A673 (cell line): ENCODE results near the gene ANKRD40CL. TPM values are rescaled to one million over a fixed set of nuclear protein-coding genes. Genes with fewer than 3 reads are reported as not detected.

Experiments used
- BruUV-seq: library from RNA; stranded (reverse); fragments of 400-500 nt; replicated peaks from 2 replicates; lab custom pipeline; 2021; lab: Mats Ljungman, UMichigan
- CTCF ChIA-PET: fragments of 300-600 bp; sonication (Branson Sonifier 250); formaldehyde crosslinking; loops from one replicate; lab custom pipeline; 2022; ENCODE audit warnings: antibody characterized with exemption; lab: Charles Lee
- POLR2A ChIA-PET: fragments of 300-600 bp; sonication (Branson Sonifier 250); formaldehyde crosslinking; loops from one replicate; lab custom pipeline; 2022; ENCODE audit warnings: antibody characterized with exemption; ENCODE audit not compliant: low non-redundant PET; lab: Charles Lee
- DNase-seq: peaks from one replicate; pipeline ENCODE4 v3.0.0-alpha.2; 2015; ENCODE audit warnings: low spot score
- H3K27ac ChIP-seq: fragments of 200-600 bp; sonication (generic); 2 replicates; pipeline ENCODE4 v1.5.1; 2016; ENCODE audit warnings: mixed run types, low read depth, mild to moderate bottlenecking, mixed read lengths, antibody characterized with exemption, low read length; ENCODE audit not compliant: poor library complexity, severe bottlenecking
- H3K27me3 ChIP-seq: fragments of 200-600 bp; sonication (generic); replicated peaks from 2 replicates; pipeline ENCODE4 v1.6.1; 2017; ENCODE audit warnings: mixed run types, low read depth, mild to moderate bottlenecking, mixed read lengths, antibody characterized with exemption, low read length; ENCODE audit not compliant: insufficient read depth, poor library complexity
- H3K36me3 ChIP-seq: fragments of 200-600 bp; sonication (generic); 2 replicates; pipeline ENCODE4 v1.6.1; 2016; ENCODE audit warnings: mixed run types, mild to moderate bottlenecking, mixed read lengths, antibody characterized with exemption, low read length; ENCODE audit not compliant: insufficient read depth, poor library complexity, severe bottlenecking
- H3K4me1 ChIP-seq: fragments of 200-600 bp; sonication (generic); 2 replicates; pipeline ENCODE4 v1.6.1; 2017; ENCODE audit warnings: mixed run types, mild to moderate bottlenecking, mixed read lengths, antibody characterized with exemption, low read length; ENCODE audit not compliant: insufficient read depth, poor library complexity, severe bottlenecking
- H3K4me3 ChIP-seq: fragments of 200-600 bp; sonication (generic); 2 replicates; pipeline ENCODE4 v1.5.1; 2016; ENCODE audit warnings: low read depth, mixed run types, mild to moderate bottlenecking, mixed read lengths, low read length; ENCODE audit not compliant: poor library complexity, severe bottlenecking
- H3K9me3 ChIP-seq: fragments of 200-600 bp; sonication (generic); 2 replicates; pipeline ENCODE4 v1.6.1; 2016; ENCODE audit warnings: mixed run types, low read depth, mild to moderate bottlenecking, mixed read lengths, antibody characterized with exemption, low read length; ENCODE audit not compliant: poor library complexity, severe bottlenecking
- CTCF ChIP-seq: fragments of 300-800, 200-600 bp; sonication (generic); conservative IDR thresholded peaks from 2 replicates; pipeline ENCODE4 v1.5.1; 2017; ENCODE audit warnings: low read depth, mild to moderate bottlenecking, antibody characterized with exemption, low read length, moderate library complexity, mixed read lengths
- EZH2 ChIP-seq: fragments of 200-600 bp; sonication (generic); IDR thresholded peaks from 2 replicates; pipeline ENCODE4 v1.6.1; 2017; ENCODE audit warnings: borderline replicate concordance, low read depth, mild to moderate bottlenecking, mixed read lengths, antibody characterized with exemption, low read length; ENCODE audit not compliant: poor library complexity, severe bottlenecking
- intact Hi-C: fragments of 100-400 bp; cut with micrococcal nuclease; formaldehyde crosslinking; loops from one replicate; pipeline ENCODE4 v1.10.0; 2022; ENCODE audit not compliant: unreplicated experiment
- total RNA-seq: library from RNA; stranded (reverse); gene quantifications from 2 replicates; pipeline ENCODE4 v1.2.3, GENCODE V29; 2021

Gene ANKRD40CL
- total RNA-seq, 1 experiment from 2014 or later = not detected

- CTCF ChIA-PET = interaction anchor here (0.6 kb wide), 1 partner anchor 25 kb away, joined by 13 read pairs; no protein-coding TSS in a partner anchor
- no peak for DNase-seq
- no TSS peak for BruUV-seq
- Histone ChIP-seq H3K36me3 (no peaks in the 10 kb centered on the region), H3K27me3 (no peaks in the 10 kb centered on the region), H3K27ac (no peak overlapping the region), H3K4me1 (peaks cover 8% of the 10 kb centered on the region), H3K9me3 (no peaks in the 10 kb centered on the region), H3K4me3 (no peak overlapping the region)
- TF ChIP-seq CTCF (no peak), EZH2 (no peak)
- POLR2A ChIA-PET = no interaction called here
- intact Hi-C loops = no loop called here
Measured at GRCh38 chr17:50770346-50770745, 3.0 kb upstream of the ANKRD40CL start.

- CTCF ChIA-PET = interaction anchor here (0.6 kb wide), 2 partner anchors 26 to 142 kb away, joined by 3 to 13 read pairs; no protein-coding TSS in a partner anchor
- no peaks in the 10 kb centered on the region for H3K9me3 ChIP-seq
- H3K36me3 ChIP-seq = no peaks in the 10 kb centered on the region
- POLR2A ChIA-PET = no interaction called here
- intact Hi-C loops = no loop called here
- no peak for DNase-seq
- no peak overlapping the region for H3K4me3 ChIP-seq
- H3K4me1 ChIP-seq = peaks cover 9% of the 10 kb centered on the region
- H3K27ac ChIP-seq = no peak overlapping the region
- TF ChIP-seq EZH2 = no peak
- TF ChIP-seq CTCF = no peak
- H3K27me3 ChIP-seq = no peaks in the 10 kb centered on the region
- BruUV-seq = no TSS peak
Measured at GRCh38 chr17:50769884-50770283, 2.6 kb upstream of the ANKRD40CL start.

GRCh38 chr17:50768346-50768761, 1.0 kb upstream of the ANKRD40CL start:
- intact Hi-C loops = no loop called here
- Histone ChIP-seq H3K9me3 (no peaks in the 10 kb centered on the region), H3K4me3 (no peak overlapping the region), H3K36me3 (no peaks in the 10 kb centered on the region), H3K27ac (no peak overlapping the region), H3K4me1 (peaks cover 25% of the 10 kb centered on the region), H3K27me3 (no peaks in the 10 kb centered on the region)
- BruUV-seq = no TSS peak
- ChIA-PET POLR2A (interaction anchor here (0.5 kb wide), 1 partner anchor 48 kb away, joined by 4 read pairs; no protein-coding TSS in a partner anchor), CTCF (interaction anchor here (0.6 kb wide), 1 partner anchor 97 kb away, joined by 4 read pairs; no protein-coding TSS in a partner anchor)
- TF ChIP-seq EZH2 (no peak), CTCF (no peak)
- no peak for DNase-seq
